GM12875 (cell line): ENCODE data around the gene TMC4.
"Not testable (repeated sequence)": the region's sequence is repeated elsewhere in the genome, so short reads cannot be mapped to it uniquely, and the experiment has no call there.

ENCODE experiments used
- H3K4me3 ChIP-seq: one replicate; pipeline ENCODE4 v1.5.1; 2011; ENCODE audit warnings: low read depth, low read length, control low read depth
- CTCF ChIP-seq: IDR thresholded peaks from 2 replicates; pipeline ENCODE4 v1.5.1; 2011; ENCODE audit warnings: low read depth, mild to moderate bottlenecking, control low read depth, inconsistent platforms, low read length, moderate library complexity, borderline replicate concordance; ENCODE audit not compliant: insufficient read depth

TMC4 gene

GRCh38 chr19:54197121-54197520 is 24.2 kb upstream of the TMC4 start:
- no peak for TF ChIP-seq CTCF
- no peak overlapping the region for H3K4me3 ChIP-seq

DNA sequence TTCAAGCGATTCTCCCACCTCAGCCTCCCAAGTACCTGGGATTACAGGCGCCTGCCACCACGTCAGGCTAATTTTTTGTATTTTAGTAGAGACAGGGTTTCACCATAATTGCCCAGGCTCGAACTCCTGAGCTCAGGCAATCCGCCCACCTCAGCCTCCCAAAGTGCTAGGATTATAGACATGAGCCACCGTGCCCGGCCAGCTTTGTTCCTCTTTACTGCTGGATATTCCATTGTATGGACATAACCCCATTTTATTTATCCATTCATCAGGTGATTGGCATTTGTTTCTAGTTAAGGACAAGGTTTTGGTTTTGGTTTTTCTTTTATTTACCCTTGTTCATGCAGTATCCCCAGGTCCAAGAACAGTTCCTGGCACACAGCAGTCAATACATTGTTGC is 23.6 kb upstream of the TMC4 start:
- H3K4me3 ChIP-seq: no peak overlapping the region
- TF ChIP-seq CTCF: no peak

GRCh38 chr19:54194463-54194862 is 21.5 kb upstream of the TMC4 start:
- H3K4me3 ChIP-seq: not testable (repeated sequence)

- TF ChIP-seq CTCF: no peak
- H3K4me3 ChIP-seq: no peak overlapping the region
Observed at GRCh38 chr19:54193011-54193410, 20.1 kb upstream of the TMC4 start.

DNA sequence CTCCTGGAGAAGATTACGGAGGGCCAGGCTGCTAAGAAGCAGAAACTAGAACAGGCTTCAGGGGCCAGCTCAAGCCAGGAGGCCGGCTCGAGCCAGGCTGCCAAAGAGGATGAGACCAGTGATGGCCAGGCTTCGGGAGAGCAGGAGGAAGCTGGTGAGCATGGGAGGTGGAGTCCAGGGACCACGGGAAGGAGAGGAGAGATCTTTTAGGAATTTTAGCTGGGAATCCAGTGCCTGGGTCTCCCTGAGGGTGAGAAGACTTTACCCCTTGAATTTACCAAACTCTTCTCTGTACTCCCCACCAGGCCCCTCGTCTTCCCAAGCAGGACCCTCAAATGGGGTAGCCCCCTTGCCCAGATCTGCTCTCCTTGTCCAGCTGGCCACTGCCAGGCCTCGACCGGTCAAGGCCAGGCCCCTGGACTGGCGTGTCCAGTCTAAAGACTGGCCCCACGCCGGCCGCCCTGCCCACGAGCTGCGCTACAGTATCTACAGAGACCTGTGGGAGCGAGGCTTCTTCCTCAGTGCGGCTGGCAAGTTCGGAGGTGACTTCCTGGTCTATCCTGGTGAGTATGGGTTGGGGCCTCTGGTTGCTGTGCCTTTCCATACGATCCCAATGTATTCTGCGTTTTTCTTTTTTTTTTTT is 19.0 kb upstream of the TMC4 start:
- no peak for TF ChIP-seq CTCF
- H3K4me3 ChIP-seq: peak overlapping the region; percentile 85

- TF ChIP-seq CTCF: no peak
- peak within 1 kb of the TSS; percentile 85 for H3K4me3 ChIP-seq
Observed at GRCh38 chr19:54191011-54191810, 18.3 kb upstream of the TMC4 start, which contains the start of gene TSEN34. TSS of gene TSEN34 (plus strand) at chr19:54191308. CDS start at chr19:54191365, 57 bp downstream.

- no peak for TF ChIP-seq CTCF
- peak overlapping the region; percentile 85 for H3K4me3 ChIP-seq
Observed at GRCh38 chr19:54190503-54191010, 17.6 kb upstream of the TMC4 start.
